Fibroblast of lung (primary cell): ENCODE results near the gene MFN2. TPM values are rescaled to one million over a fixed set of nuclear protein-coding genes. Genes with fewer than 3 reads are reported as not detected.

ENCODE experiments used
- DNase-seq, 2 donors: peaks; one replicate each; pipeline versions ENCODE4 v3.0.0 to v3.0.0-alpha.2; 2010; ENCODE audit warnings: low read depth in 2 of 2
- H2AFZ ChIP-seq: 2 replicates; pipeline ENCODE4 v1.5.1; 2012; ENCODE audit warnings: low read length, control low read depth, inconsistent platforms
- H3K27ac ChIP-seq: 2 replicates; pipeline ENCODE4 v1.5.1; 2011; ENCODE audit warnings: low read length, control low read depth; ENCODE audit not compliant: insufficient read depth
- H3K27me3 ChIP-seq: 2 replicates; pipeline ENCODE4 v1.5.1; 2011; ENCODE audit warnings: mild to moderate bottlenecking, low read length; ENCODE audit not compliant: control insufficient read depth, insufficient read depth
- H3K36me3 ChIP-seq: 2 replicates; pipeline ENCODE4 v1.5.1; 2011; ENCODE audit warnings: low read length; ENCODE audit not compliant: control insufficient read depth, insufficient read depth
- H3K4me1 ChIP-seq: 2 replicates; pipeline ENCODE4 v1.5.1; 2011; ENCODE audit warnings: low read length; ENCODE audit not compliant: control insufficient read depth, insufficient read depth; ENCODE audit errors: extremely low read depth
- H3K4me2 ChIP-seq: 2 replicates; pipeline ENCODE4 v1.5.1; 2011; ENCODE audit warnings: low read length, control low read depth; ENCODE audit not compliant: insufficient read depth; ENCODE audit errors: extremely low read depth
- H3K4me3 ChIP-seq, 4 experiments: fragments of 200-600 bp in 1 of 4; sonication (generic) in 1 of 4; replicated peaks in 1 of 4; 2 replicates each; pipeline ENCODE4 v1.5.1; 2011 to 2016; ENCODE audit warnings: low read length in 4 of 4, low read depth in 3 of 4, mild to moderate bottlenecking in 3 of 4, control low read depth in 2 of 4, inconsistent platforms in 1 of 4, mixed read lengths in 1 of 4; ENCODE audit not compliant: insufficient read depth in 1 of 4; ENCODE audit errors: control extremely low read depth in 1 of 4
- H3K79me2 ChIP-seq: 2 replicates; pipeline ENCODE4 v1.5.1; 2012; ENCODE audit warnings: mild to moderate bottlenecking, low read length, inconsistent platforms; ENCODE audit not compliant: control insufficient read depth, insufficient read depth
- H3K9ac ChIP-seq: 2 replicates; pipeline ENCODE4 v1.5.1; 2011; ENCODE audit warnings: mild to moderate bottlenecking, low read length, control low read depth; ENCODE audit not compliant: insufficient read depth
- H3K9me3 ChIP-seq: 2 replicates; pipeline ENCODE4 v1.5.1; 2012; ENCODE audit warnings: low read depth, low read length; ENCODE audit not compliant: control insufficient read depth, insufficient read depth
- H4K20me1 ChIP-seq: 2 replicates; pipeline ENCODE4 v1.5.1; 2011; ENCODE audit warnings: low read length; ENCODE audit not compliant: control insufficient read depth, insufficient read depth; ENCODE audit errors: extremely low read depth
- CTCF ChIP-seq, 2 donors: IDR thresholded peaks in 1 of 2; conservative IDR thresholded peaks in 1 of 2; 1 replicate in 1 of 2; 2 replicates in 1 of 2; pipeline ENCODE4 v1.5.1; 2011 to 2012; ENCODE audit warnings: low read length in 2 of 2, control low read depth in 1 of 2, inconsistent platforms in 1 of 2, low read depth in 1 of 2, mild to moderate bottlenecking in 1 of 2
- EZH2 ChIP-seq: IDR thresholded peaks from 2 replicates; pipeline ENCODE4 v1.5.1; 2012; ENCODE audit warnings: low read length, control low read depth, mild to moderate bottlenecking; ENCODE audit errors: missing control alignments
- polyA plus RNA-seq, 2 donors: library from polyadenylated mRNA; depleted of rRNA in 1 of 2; stranded (reverse) in 1 of 2; unstranded in 1 of 2; fragments of >200 nt; gene quantifications; 2 replicates each; pipeline ENCODE4 v1.2.1, GENCODE V29; 2011 to 2012; ENCODE audit warnings: missing spikeins in 1 of 2
- total RNA-seq: library from RNA; depleted of rRNA; stranded (reverse); fragments of >200 nt; gene quantifications from 2 replicates; pipeline ENCODE4 v1.2.1, GENCODE V29; 2014

MFN2 gene
- total and polyA plus RNA-seq, 2 donors (not counting 1 experiment from before 2014, with no cell fraction given): 50.6 to 52.5 TPM

- H3K4me1 ChIP-seq: no peaks in the 10 kb centered on the region
- no peak overlapping the region for H3K4me3 ChIP-seq
- H2AFZ ChIP-seq: no peak overlapping the region
- TF ChIP-seq CTCF (conservative IDR thresholded peaks at IDR 0.05 in 1 of 2, IDR thresholded peaks at IDR 0.05 in 1 of 2; ENCODE audit: low read depth in 1 of 2, low read length in 2 of 2) (no peak), EZH2 (no peak)
- H3K36me3 ChIP-seq: peaks cover 25% of the 10 kb centered on the region
- H3K27me3 ChIP-seq: no peaks in the 10 kb centered on the region
- no peaks in the 10 kb centered on the region for H3K79me2 ChIP-seq
- H3K9ac ChIP-seq: no peak overlapping the region
- no peak overlapping the region for H3K27ac ChIP-seq
- DNase-seq: no peak
- H4K20me1 ChIP-seq: no peaks in the 10 kb centered on the region
- H3K4me2 ChIP-seq: no peak overlapping the region
- no peaks in the 10 kb centered on the region for H3K9me3 ChIP-seq
These were observed 18.4 kb downstream of the MFN2 start for GRCh38 chr1:11998636-11999035.

- no peak overlapping the region for H3K4me3 ChIP-seq
- H3K9me3 ChIP-seq: no peaks in the 10 kb centered on the region
- no peaks in the 10 kb centered on the region for H3K27me3 ChIP-seq
- no peaks in the 10 kb centered on the region for H4K20me1 ChIP-seq
- no peaks in the 10 kb centered on the region for H3K4me1 ChIP-seq
- no peak for DNase-seq
- H3K36me3 ChIP-seq: peaks cover 22% of the 10 kb centered on the region
- H2AFZ ChIP-seq: no peak overlapping the region
- no peak overlapping the region for H3K9ac ChIP-seq
- no peaks in the 10 kb centered on the region for H3K79me2 ChIP-seq
- no peak overlapping the region for H3K4me2 ChIP-seq
- no peak overlapping the region for H3K27ac ChIP-seq
- TF ChIP-seq CTCF (conservative IDR thresholded peaks at IDR 0.05 in 1 of 2, IDR thresholded peaks at IDR 0.05 in 1 of 2; ENCODE audit: low read depth in 1 of 2, low read length in 2 of 2): no peak
These were observed 19.0 kb downstream of the MFN2 start for GRCh38 chr1:11999236-11999635.

GRCh38 chr1:12001249-12001917 lies 21.1 kb downstream of the MFN2 start:
- DNase-seq: peak; percentile 37 to 87
- Histone ChIP-seq H3K9ac (no peak overlapping the region), H3K79me2 (no peaks in the 10 kb centered on the region), H3K9me3 (no peaks in the 10 kb centered on the region), H4K20me1 (no peaks in the 10 kb centered on the region), H3K4me1 (no peaks in the 10 kb centered on the region), H3K27me3 (no peaks in the 10 kb centered on the region), H3K36me3 (peaks cover 30% of the 10 kb centered on the region), H3K4me3 (no peak overlapping the region), H2AFZ (no peak overlapping the region), H3K4me2 (no peak overlapping the region), H3K27ac (no peak overlapping the region)
- peak; percentile 44 to 66 for TF ChIP-seq CTCF (conservative IDR thresholded peaks at IDR 0.05 in 1 of 2, IDR thresholded peaks at IDR 0.05 in 1 of 2; ENCODE audit: low read depth in 1 of 2, low read length in 2 of 2)
- TF ChIP-seq EZH2: no peak
